ENCODE results near the gene TMEM150B.

DNA sequence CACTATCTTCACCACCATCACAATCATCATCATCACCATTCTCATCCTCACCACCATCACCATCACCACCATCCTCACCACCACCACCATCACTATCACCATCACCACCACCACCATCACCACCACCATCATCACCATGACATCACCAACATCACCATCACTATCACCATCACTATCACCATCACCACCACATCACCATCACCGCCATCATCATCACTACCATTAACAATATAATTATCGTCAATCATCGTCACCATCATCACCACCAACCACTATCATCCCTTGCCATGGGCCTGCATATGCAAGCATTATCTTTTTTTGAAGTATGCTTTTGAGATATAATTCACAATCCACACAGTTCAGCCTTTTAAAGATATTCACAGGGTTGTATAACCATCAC, 58.7 kb downstream of the TMEM150B start:
- TF ChIP-seq, protein P1, sequence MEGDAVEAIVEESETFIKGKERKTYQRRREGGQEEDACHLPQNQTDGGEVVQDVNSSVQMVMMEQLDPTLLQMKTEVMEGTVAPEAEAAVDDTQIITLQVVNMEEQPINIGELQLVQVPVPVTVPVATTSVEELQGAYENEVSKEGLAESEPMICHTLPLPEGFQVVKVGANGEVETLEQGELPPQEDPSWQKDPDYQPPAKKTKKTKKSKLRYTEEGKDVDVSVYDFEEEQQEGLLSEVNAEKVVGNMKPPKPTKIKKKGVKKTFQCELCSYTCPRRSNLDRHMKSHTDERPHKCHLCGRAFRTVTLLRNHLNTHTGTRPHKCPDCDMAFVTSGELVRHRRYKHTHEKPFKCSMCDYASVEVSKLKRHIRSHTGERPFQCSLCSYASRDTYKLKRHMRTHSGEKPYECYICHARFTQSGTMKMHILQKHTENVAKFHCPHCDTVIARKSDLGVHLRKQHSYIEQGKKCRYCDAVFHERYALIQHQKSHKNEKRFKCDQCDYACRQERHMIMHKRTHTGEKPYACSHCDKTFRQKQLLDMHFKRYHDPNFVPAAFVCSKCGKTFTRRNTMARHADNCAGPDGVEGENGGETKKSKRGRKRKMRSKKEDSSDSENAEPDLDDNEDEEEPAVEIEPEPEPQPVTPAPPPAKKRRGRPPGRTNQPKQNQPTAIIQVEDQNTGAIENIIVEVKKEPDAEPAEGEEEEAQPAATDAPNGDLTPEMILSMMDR (IDR thresholded peaks at IDR 0.05), result no peak
- TF ChIP-seq POLR2A (IDR thresholded peaks at IDR 0.05), result no peak
